ES-I3 (cell line): ENCODE measurements around the gene C6orf136.

Experiments used
- H3K36me3 ChIP-seq: 2 replicates; pipeline ENCODE4 v1.6.1; 2013; ENCODE audit warnings: mild to moderate bottlenecking, low read length, control low read depth, moderate library complexity; ENCODE audit not compliant: insufficient read depth
- H3K4me1 ChIP-seq: 2 replicates; pipeline ENCODE4 v1.6.1; 2013; ENCODE audit warnings: mild to moderate bottlenecking, control low read depth, low read length; ENCODE audit not compliant: insufficient read depth
- H3K9ac ChIP-seq: 2 replicates; pipeline ENCODE4 v1.6.1; 2013; ENCODE audit warnings: low read depth, mild to moderate bottlenecking, low read length, moderate library complexity
- H3K9me3 ChIP-seq: 2 replicates; pipeline ENCODE4 v1.6.1; 2013; ENCODE audit warnings: mild to moderate bottlenecking, low read length, moderate library complexity; ENCODE audit not compliant: control insufficient read depth, insufficient read depth

C6orf136 gene

DNA sequence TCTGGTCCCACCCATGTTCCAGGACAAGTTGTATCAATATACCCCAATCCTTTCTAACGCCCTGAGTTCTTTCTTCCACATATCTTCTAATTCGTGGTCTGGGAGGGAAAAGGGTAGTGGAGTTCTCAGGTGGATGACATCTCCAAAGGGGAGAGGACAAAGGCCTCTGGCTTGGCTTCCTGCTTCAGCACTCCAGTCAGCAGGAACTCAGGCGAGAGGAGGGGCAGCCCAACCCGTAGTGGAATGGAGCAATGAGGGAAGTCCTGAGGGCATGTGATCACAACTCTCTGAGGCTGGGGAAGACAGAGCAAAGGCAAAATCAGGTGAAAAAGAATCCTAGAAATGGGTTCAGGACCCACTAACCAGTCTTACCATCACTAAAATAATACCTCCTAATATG lies 53.4 kb downstream of the C6orf136 start:
- peaks cover 8% of the 10 kb centered on the region; the same call in 1 of the 2 replicates for H3K4me1 ChIP-seq
- H3K9ac ChIP-seq = no peak overlapping the region
- H3K9me3 ChIP-seq = no peaks in the 10 kb centered on the region
- H3K36me3 ChIP-seq = peaks cover 9% of the 10 kb centered on the region
